ENCODE measurements around the gene SLC25A5.
A peak's percentile ranks its signal among the peaks of the same experiment; 100 is the strongest.

Gene SLC25A5

DNA sequence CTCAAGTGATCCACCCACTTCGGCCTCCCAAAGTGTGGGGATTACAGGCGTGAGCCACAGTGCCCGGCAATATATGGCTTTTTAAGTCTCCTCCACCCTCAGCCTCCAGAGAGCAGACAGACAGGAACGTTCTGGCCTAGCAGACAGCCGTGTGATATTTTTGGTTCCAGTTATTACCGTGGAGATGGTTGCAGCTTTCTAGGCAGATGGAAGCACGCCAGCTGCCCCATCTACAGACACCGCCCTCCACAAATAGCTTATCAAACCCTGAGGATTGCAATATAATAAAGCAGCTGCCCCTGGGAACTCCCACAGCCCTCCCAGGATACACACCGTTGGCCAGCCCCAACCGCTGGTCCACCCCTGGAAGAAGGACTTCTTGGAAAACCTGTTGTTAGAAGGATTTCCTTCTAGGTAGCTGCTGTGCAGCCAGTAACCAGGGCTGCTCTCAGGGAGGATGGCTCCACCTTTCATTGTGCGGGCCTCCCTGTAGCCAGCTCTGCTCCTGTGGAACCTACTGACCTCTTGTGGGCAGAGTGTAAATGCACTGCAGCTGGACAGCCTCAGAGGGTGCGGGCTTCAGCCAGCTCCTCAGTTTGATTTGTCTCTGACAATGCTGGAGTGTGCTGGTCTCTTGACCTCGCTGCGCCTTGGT is 44.0 kb downstream of the SLC25A5 start:
- Mint-ChIP-seq H3K9me3 (no peaks in the 10 kb centered on the region), H3K27me3 (peaks cover 15% of the 10 kb centered on the region), H3K27ac (no peak overlapping the region), H3K4me1 (ENCODE audit: low read depth) (peaks cover 2% of the 10 kb centered on the region), H3K4me3 (no peak overlapping the region), H3K36me3 (ENCODE audit: low read depth) (no peaks in the 10 kb centered on the region)
- no peak for DNase-seq

DNA sequence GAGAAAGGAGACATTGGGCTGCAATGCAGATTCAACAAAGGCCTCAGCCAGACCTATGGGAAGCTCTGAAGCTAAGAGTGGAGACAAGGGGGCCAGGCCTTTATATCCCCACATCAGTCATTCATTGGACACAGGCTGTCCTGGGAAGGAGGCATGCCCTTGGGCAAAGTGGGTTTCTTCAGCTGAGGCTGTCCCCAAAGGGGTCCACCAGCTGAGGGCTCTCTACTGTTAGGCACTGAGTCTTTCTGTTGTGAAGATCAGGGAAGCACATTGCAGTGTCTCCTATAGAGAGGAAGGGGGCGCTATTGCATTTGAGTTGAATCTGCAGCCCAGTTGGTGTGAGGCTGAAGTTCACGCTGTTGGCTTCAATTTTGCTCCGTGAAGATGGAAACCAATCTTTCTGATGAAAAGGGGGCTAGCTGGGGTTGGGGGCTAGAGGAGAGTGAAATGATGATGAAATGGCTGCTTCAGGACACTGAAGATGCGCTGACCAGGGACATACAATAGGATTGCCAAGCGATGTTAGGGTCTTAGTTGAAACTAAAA is 48.0 kb downstream of the SLC25A5 start:
- H3K9me3 Mint-ChIP-seq: no peaks in the 10 kb centered on the region
- DNase-seq: peak; percentile 51
- H3K27me3 Mint-ChIP-seq: no peaks in the 10 kb centered on the region
- no peak overlapping the region for H3K4me3 Mint-ChIP-seq
- H3K27ac Mint-ChIP-seq: no peak overlapping the region
- H3K36me3 Mint-ChIP-seq (ENCODE audit: low read depth): no peaks in the 10 kb centered on the region
- peaks cover 2% of the 10 kb centered on the region for H3K4me1 Mint-ChIP-seq (ENCODE audit: low read depth)

DNA sequence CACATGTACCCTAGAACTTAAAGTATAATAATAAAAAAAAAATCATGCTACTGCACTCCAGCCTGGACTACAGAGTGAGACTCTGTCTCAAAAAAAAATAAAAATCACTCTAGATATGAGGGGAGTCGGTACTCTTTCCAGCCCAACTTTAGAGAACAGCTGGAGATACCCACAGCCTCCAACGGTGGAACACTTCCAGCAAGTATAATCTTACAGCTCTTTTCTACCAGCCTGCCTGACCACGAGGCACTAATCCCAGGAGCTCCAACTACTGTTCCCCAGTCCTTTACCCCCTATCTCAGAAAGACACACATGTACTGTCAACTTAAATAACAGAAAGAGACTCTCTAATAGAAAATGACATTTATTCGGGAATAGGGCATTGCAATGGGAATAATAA is 50.1 kb downstream of the SLC25A5 start:
- H3K27ac Mint-ChIP-seq: no peak overlapping the region
- H3K36me3 Mint-ChIP-seq (ENCODE audit: low read depth): no peaks in the 10 kb centered on the region
- H3K4me1 Mint-ChIP-seq (ENCODE audit: low read depth): peaks cover 2% of the 10 kb centered on the region
- H3K9me3 Mint-ChIP-seq: no peaks in the 10 kb centered on the region
- H3K27me3 Mint-ChIP-seq: no peaks in the 10 kb centered on the region
- DNase-seq: no peak
- H3K4me3 Mint-ChIP-seq: no peak overlapping the region

All from activated T-cell treated with anti-CD3 and anti-CD28 coated beads, Interleukin-2, amount 50 U/mL, for 24 hours (primary cell).